SKM-1 (cell line): Measurements from ENCODE around the gene KCTD7.
"Not testable (repeated sequence)": the region's sequence is repeated elsewhere in the genome, so short reads cannot be mapped to it uniquely, and the experiment has no call there.

Experiments
- DNase-seq: peaks from one replicate; lab custom pipeline; 2025; ENCODE audit not compliant: unreplicated experiment; lab: John Stamatoyannopoulos, UW

KCTD7 gene

DNA sequence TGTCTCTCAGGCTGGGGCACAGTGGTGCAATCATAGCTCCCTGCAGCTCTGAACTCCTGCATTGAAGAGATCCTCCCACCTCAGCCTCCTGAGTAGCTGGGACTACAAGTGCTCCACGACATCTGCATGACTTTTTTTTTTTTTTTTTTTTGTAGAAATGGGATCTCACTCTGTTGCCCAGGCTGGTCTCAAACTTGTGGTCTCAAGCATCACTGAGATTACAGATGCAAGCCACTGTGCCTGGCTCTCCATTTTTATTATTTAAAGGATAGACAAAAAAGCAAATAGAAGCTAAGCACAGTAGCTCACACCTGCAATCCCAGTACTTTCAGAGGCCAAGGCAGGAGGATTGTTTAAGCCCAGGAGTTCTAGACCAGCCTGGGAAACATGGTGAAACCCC lies 13.0 kb upstream of the KCTD7 start:
- no peak for DNase-seq

DNA sequence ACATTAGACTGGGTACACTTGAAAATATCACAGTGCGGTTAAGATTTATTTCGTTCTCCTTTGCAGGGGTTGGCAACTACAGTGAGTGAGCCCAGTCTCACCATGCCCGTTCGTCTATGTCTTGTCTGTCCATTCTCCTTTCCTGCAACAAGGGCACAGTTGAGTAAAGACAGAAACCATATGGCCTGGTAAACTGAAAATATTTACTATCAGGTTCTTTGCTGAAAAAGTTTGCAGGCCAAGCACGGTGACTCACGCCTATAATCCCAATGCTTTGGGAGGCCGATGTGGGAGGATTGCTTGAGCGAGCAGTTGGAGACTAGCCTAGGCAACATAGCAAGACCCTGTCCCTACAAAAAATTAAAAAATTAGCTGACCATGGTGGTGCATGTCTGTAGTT lies 11.4 kb upstream of the KCTD7 start:
- no peak for DNase-seq

DNA sequence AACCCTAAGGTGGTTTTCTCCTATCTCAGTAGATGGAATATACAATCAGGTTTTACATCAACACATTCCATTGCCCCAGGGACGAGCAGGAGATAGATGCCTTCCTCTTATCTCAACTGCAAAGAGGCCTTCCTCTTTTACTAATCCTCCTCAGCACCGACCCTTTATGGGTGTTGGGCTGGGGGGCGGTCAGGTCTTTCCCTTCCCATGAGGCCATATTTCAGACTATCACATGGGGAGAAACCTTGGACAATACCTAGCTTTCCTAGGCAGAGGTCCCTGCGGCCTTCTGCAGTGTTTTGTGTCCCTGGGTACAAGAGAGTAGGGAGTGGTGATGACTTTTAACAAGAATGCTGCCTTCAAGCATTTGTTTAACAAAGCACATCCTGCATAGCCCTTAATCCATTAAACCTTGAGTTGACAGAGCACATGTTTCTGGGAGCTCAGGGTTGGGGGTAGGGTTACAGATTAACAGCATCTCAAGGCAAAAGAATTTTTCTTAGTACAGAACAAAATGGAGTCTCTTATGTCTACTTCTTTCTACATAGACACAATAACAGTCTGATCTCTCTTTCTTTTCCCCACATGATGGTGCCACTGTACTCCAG lies 9.2 kb upstream of the KCTD7 start:
- not testable (repeated sequence) for DNase-seq

DNA sequence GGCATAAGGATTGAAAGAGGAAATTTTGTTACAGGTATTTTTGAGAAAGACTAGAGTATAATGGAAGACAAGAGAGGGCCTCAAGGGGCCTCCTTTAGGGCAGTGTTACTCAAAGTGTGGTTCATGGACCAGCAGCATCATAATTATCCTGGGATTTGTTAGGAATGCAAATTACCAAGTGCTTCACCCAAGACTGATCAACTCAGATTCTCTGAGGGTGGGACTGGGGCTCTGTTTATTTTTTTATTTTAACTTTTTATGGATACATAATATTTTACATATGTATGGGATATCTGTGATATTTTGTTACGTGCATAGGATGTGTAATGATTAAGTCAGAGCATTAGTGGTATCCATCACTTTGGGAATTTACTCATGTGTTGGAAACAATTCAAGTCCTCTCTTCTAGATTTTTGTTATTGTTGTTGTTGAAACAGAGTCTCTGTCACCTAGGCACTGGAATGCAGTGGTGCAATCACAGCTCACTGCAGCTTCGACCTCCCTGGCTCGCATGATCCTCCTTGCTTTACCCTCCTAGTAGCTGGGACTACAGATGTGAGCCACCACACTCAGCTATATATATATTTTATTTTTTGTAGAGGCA lies 2.2 kb upstream of the KCTD7 start:
- no peak for DNase-seq

DNA sequence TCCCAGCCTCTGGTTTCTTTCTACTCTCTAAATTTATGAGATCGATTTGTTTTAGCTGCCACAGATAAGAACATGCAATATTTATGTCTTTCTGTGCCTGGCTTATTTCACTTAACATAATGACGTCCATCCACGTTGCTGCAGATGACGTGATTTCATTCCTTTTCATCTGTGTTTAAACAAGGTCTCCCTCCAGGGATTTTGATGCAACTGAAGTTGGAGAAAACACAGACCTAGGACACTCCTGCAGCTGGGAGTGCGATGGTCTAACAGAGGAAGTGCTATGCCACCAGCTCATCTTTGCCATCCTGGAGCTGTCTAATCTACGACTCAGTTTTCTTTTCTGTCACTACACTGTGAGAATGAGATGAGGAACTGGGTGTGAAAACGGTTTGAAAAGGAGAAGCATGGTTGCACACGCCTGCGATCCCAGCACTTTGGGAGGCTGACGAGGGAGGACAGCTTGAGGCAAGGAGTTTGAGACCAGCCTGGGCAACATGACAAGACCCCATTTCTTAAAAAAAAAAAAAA lies 1.5 kb upstream of the KCTD7 start:
- peak; percentile 37 for DNase-seq

DNA sequence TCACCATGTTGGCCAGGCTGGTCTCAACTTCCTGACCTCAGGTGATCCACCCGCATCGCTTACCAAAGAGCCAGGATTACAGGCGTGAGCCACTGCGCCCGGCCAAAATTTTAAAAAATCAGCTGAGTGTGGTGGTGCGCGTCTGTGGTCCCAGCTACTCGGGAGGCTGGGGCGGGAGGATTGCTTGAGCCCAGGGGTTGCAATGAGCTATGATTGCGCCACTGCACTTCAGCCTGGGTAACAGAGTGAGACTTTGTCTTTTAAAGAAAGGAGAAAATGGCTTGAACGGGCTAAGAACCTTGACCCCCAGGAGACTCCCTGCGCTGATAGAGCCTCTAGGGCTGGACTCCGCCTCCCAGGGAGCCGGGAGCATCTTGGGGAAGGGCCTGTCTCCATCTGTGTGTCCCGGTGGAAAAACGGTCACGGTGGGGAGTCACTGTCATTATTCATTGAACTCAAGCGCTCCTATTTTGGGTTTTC lies 760 bp upstream of the KCTD7 start:
- DNase-seq: no peak

DNA sequence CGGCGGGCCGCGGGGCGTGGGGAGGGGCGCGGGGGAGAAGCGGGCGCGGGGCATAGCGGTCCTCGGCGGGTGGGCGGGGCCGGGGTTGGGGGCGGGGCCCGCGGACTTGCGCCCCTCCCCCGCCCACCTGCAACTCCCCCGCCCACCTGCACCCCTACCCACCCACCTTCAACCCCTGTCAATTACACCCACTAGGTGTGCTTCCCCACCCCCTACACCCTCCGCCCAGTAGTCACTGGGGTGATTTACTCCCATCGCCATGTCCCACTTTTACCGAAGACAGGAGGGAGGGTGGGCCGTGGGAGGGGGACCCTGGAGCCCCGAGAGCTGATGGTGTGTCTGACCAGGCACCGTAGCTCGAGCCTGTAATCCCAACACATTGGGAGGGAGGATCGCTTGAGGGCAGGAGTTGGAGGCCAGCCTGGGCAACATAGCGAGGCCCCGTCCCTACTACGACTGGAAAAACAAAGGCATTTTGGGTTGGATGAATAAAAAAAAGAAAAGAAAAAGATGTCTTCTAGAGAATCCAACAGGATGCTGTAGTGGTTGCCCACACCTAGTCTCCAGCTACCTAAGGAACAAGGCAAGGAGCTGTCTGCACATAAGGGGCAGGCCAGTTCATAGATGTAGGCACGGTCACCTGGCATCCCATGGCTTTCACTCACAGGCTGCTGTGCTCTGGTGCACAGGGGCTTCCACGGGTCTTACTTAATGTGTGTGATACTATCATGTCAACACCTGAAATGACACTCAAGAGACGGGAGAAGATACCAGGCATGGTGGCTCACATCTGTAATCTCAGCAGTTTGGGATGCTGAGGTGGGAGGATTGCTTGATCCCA lies 761 bp downstream of the KCTD7 start:
- no peak for DNase-seq

DNA sequence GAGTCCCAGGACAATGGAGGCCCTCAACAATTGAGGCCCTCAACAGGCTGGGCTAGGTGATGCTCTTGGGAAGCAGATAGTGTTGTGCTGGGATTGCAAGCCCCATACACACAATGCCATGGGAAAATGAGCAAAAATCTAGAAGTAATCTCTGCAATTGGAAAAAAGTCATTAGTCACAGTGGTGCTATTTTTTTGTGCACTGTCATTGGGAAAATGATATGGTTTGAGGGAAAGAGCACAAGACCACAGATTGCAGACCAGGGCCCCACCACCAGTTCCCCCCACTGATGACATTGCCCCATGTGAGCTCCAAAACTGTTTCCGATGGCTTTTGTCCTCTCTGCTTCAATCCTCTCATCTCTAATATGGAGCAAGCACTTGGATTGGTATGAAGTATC lies 1.9 kb downstream of the KCTD7 start:
- no peak for DNase-seq

DNA sequence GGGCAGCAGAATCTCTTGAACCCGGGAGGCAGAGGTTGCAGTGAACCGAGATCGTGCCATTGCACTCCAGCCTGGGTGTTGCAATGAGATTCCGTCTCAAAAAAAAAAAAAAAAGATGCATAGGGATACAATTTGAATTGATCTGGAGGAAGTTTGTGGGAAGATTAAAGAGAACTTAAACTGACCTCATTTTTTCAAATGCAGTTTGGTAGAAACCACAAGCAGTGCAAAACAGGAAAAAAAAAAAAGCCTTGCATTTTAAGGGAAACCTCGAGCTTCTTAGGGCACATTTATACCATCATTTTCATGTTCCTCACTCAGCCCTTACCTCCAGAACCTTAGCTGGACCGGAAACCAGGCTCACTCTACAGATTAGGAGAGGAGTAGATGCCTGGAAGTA lies 2.8 kb downstream of the KCTD7 start:
- DNase-seq: no peak

DNA sequence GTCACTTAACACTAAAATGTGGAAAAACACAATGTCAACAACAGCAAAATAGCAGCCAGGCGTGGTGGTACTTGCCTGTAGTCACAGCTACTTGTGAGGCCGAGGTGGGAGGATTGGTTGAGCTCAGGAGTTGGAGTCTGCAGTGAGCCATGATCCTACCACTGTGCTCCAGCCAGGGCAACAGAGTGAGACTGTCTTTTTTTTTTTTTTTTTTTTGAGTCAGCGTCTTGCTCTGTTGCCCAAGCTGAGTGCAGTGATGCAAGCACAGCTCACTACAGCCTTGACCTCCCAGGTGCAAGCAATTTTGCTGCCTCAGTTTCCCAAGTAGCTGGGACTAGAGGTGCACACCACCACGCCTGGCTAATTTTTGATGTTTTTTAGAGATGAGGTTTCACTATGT lies 6.1 kb downstream of the KCTD7 start:
- DNase-seq: no peak

DNA sequence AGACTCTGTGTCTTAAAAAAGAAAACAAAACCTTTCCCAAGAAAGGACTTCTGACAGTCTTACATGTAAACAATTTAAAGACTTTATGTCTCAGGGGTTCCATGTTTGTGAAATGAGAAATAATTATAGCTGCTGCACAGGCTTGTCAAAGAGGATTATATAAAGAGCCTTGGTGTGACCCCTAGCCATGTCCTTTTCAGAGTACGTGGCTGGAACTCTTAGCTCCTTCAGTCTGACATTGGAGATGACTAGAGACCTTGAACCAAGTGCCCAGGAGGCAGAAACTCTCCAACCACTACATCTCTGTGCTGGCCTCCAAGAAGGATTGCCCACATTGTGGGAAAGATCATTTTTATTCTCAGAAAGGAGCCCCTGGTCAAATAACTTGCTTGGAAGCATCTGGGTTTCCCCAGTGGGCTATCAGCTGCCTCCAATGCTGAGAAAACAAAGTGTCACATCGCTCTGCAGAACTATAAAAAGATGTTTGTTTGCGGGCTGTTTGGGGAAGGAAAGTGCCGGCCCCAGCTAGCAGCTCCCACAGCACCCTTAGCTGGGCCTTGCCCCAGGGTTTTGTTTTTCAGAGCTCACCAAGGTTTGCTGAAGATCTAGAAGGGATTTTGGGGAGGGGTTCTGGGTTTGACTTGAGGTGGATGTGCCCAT lies 6.8 kb downstream of the KCTD7 start:
- DNase-seq: not testable (repeated sequence)

DNA sequence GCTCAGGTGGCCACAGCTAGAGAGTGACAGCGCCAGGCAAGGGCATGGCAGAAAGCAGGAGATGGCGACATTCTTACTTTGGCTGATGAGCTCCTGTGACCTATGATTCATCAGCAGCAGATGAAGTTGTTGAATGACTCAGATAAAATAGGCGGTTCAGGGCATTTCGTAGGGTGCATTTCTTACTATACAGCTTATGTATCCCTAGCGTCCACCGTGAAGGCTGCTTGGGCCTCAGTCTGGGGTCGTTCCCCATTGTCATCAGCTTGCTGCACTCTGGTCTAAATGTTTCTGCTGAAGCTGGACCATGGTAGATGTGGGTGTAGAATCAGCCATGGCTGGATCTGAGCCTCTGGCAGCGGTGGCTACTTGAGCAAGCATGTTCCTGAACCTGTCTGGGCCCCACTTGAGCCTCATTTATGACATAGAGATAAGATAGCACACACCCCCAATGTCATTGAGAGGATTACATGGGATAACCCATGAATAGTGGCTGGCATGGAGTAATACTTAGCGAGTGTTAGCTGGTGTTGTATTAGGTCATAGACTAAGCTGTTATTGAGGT lies 7.4 kb downstream of the KCTD7 start:
- not testable (repeated sequence) for DNase-seq

DNA sequence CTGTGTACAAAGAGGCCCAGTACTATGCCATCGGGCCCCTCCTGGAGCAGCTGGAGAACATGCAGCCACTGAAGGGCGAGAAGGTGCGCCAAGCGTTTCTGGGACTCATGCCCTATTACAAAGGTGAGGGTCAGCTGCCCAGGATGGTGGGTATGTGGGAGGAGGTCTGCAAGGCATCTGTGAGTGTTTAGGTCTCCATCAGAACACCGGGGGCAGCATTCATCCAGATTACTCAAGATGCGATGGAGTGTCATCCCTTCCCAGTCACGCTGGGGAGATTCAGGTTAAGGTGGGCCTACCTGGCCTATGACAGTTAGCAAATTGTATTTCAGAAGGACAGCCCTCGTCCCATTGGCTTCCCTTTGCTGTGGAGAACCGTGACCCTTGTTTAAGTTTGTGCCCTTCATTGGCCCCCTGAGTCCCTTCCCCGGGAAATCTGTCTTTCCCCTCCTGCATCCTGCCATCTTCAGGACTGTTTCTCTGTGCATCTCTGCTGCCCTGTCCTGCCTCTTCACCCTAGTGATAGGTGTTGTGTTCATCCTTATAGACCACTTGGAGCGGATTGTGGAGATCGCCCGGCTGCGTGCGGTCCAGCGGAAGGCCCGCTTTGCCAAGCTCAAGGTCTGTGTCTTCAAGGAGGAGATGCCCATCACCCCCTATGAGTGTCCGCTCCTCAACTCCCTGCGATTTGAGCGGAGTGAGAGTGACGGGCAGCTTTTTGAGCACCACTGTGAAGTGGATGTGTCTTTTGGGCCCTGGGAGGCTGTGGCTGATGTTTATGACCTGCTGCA lies 9.8 kb downstream of the KCTD7 start:
- no peak for DNase-seq

DNA sequence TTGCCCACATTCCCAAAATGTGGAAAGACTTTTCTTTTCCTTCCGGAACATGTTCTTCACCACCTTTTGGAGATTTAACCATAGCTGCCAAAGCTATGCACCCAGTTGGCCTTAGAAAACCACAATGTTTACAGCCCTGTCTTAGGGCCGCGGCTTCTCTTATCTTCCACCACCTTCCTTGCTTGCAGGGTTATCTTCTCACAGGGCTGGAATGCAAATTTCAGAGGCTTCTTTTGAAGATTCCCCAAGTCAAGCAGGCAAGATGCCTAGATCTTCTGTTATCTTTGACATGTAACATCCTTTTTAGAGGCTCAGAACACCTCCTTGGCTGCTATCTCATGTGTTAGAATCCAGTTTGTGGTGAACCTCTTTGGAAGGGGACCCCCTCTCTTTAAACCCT lies 11.1 kb downstream of the KCTD7 start:
- no peak for DNase-seq

DNA sequence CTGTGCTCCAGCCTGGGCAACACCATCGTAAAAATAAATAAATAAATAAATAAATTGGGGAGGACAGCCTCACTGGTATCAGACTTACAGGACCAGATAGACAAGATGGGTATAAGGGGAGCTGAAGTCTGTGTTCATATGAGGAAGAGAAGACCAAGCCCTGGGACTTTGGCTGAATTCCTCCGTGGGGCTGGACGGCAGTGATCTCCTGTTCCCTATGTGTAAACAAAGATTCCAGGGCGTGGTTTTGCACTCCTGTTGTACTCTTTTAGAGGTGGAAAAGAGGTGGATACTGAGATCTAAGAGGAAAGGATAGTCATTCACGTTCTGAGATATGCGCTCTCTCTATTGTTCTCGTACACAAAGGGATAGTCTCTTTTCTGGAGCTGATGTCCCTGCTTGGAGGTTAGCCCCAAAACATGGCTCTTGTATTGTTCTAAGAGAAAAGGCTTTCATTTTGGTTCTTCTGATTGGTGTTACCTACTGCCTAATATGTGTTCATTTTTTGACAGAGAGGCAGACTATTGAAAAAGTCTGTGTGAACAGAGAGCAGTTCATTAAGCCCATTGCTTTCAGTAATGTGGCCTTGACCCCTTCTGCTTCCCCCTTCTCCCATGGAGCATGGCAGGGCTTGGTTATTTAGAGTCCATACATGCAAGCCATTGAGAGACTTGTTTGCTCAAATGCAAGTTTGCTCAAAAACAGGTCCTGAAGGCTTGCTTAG lies 12.3 kb downstream of the KCTD7 start:
- no peak for DNase-seq

DNA sequence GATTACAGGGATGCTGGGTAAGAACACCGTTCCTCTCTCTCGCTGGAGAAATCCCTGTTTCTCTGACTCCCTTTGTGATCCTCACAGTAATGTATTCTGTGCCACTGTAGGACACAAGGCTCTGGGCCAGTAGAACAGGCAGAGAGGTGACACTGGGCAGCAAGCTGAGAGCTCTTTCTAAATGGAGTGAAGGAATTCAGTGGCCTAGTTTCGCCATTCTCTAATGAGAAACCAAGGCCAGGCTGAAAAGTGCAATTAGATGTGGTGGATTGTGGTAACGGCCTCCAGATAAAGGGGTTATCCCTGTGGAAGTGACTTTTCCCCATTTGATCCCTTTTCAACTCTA lies 12.8 kb downstream of the KCTD7 start:
- no peak for DNase-seq

DNA sequence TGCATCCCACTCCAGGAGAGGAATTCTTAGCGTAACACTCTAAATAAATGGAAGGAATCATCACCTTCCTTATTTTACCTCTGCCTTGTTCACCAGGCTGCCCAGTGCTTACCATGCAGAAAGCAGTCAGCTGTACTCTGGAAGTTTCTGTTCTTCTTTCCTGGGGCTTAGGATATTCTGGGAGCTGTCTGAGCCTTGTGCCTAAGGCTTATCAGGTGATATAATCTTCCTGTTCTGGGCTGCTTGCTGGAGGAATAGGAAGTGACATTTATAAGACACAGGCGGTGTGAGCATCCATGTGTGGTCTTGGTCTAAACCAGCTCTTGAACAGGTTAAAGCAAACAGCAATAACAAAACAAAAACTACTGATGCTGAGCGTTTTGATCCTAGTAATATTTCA lies 13.5 kb downstream of the KCTD7 start:
- no peak for DNase-seq

DNA sequence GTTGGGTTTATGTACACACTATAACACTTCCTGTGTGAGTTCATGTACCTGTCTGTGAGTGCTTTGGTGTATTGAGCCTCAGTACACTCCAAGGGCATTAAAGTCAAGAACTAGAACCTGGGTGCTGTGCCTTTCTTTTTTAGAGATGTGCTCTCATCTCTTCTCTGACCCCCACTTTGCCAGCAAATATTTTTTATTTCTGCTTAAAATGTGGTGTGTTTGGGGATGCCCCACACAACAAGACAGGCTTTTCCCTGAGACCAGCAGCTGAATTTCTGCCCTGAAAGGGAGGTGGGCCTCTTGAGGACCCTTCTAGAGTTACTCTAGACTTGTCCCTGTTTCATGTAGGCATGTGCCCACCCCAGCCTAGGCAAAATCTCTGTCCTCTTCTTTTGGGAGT lies 14.3 kb downstream of the KCTD7 start:
- DNase-seq: no peak

DNA sequence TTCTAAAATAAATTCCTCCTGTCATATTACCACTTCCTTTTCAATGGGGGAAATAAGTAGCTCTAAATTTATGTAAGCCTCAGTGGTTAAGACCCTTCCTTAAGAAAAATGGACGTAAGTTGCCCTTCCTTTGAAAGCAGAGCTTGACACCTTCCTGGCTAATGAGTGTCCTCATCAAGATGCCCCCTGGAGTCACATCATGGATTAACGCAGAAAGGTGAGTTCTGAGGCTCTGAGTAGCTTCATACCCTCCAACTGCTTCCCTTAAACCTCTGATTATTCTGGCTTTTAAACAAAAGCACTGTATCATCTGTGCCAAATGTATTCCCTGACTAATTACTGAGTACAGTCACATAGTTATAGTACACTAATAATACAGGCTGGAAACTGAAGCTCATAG lies 14.7 kb downstream of the KCTD7 start:
- no peak for DNase-seq

DNA sequence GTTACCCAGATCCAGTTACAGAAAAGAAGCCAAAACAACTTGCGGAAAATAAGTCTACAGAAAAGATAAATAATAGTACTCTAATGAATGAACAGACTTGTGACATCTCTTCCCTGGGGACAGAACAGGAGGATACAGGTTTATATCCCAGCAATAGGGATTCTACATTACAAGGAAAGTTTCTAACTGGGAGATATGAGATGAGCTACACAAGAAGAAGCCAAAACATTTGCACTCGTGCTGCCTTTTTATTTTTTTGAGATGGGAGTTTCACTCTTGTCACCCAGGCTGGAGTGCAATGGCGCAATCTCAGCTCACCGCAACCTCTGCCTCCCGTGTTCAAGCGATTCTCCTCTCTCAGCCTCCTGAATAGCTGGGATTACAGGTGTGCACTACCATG lies 22.3 kb downstream of the KCTD7 start:
- not testable (repeated sequence) for DNase-seq
